Skeletal muscle tissue (tissue), 4 donors: ENCODE measurements around the gene PPP1R3F. TPM values are rescaled to one million over a fixed set of nuclear protein-coding genes. Genes with fewer than 3 reads are reported as not detected.
A peak's percentile ranks its signal among the peaks of the same experiment; 100 is the strongest.
"Not testable (repeated sequence)": the region's sequence is repeated elsewhere in the genome, so short reads cannot be mapped to it uniquely, and the experiment has no call there.

Experiments used
- H3K27ac ChIP-seq: one replicate; pipeline ENCODE4 v1.7.0; 2013; ENCODE audit warnings: mild to moderate bottlenecking, low read depth, low read length, inconsistent platforms
- H3K27me3 ChIP-seq, 3 donors: one replicate each; pipeline ENCODE4 v1.7.0; 2013; ENCODE audit warnings: low read length in 3 of 3; ENCODE audit not compliant: control insufficient read depth in 3 of 3, insufficient read depth in 3 of 3
- H3K36me3 ChIP-seq, 3 donors: one replicate each; pipeline ENCODE4 v1.7.0; 2013; ENCODE audit warnings: low read length in 3 of 3; ENCODE audit not compliant: control insufficient read depth in 3 of 3, insufficient read depth in 3 of 3
- H3K4me1 ChIP-seq, 3 donors: one replicate each; pipeline ENCODE4 v1.7.0; 2013; ENCODE audit warnings: low read length in 3 of 3, mild to moderate bottlenecking in 3 of 3; ENCODE audit not compliant: control insufficient read depth in 3 of 3, insufficient read depth in 3 of 3
- H3K4me3 ChIP-seq, 3 donors: one replicate each; pipeline ENCODE4 v1.7.0; 2013; ENCODE audit warnings: low read length in 3 of 3
- H3K9ac ChIP-seq, 3 donors: one replicate each; pipeline ENCODE4 v1.7.0; 2013; ENCODE audit warnings: low read length in 3 of 3, mild to moderate bottlenecking in 3 of 3, moderate library complexity in 2 of 3, low read depth in 1 of 3
- H3K9me3 ChIP-seq, 3 donors: one replicate each; pipeline ENCODE4 v1.7.0; 2013; ENCODE audit warnings: low read length in 3 of 3; ENCODE audit not compliant: control insufficient read depth in 3 of 3
- total RNA-seq: library from RNA; depleted of rRNA; stranded (reverse); fragments of >200 nt; gene quantifications from one replicate; pipeline ENCODE4 v1.2.3, GENCODE V29; 2014
- donor health status: Osteomylitis.

PPP1R3F gene
- total RNA-seq, 1 donor from 2014 or later = 6.8 TPM

DNA sequence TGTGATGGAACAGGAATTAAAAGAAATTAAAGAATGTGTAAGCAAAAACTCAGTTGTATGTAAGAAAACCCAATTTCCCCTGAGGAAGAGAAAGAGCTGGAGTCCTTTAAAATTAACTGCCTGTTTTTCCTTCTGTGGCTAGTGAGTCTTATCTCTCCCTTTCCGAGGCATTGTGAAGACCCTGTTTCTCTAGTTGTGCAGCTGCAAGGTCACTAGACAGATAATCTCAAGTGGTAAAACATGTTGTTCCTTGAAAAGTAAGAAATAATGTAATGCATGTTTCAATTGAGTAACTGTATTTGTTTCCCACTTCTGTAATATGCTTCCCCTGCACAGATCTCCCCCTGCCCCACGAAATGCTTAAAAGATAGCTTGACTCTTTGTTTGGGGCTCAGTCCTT is 38.2 kb downstream of the PPP1R3F start:
- H3K9me3 ChIP-seq = not testable (repeated sequence)

DNA sequence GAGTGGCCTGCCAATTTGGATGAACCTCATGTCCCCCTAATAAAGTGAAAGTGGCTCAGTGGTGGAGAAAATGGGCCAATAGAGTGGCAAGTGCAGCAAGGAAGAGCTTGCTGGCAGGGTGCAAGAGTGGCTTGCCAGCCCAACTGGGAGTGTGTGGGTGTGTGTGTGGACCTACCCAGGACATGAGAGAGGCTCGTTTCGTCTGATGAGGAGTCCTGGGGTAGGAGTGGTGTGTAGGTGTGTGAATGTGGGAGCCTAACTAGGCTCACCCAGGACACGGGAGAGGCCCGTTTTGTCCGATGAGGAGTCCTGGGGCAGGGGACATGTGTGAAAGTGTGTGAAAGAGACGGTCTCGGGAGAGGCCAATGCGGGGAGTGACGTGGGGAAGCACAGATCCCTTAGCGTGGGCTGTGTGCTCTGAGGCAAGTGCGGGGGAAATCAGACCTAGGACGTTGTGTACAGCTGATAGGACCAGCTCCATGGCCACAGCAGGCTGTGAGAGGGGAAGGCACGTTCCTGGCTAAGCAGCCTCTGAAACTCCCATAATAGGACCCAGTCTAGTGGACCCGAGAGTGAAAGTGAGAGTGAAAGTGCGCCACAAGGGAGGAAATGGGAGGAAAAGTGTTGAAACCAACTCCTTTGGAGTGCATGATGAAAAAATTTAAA is 39.1 kb downstream of the PPP1R3F start:
- H3K4me1 ChIP-seq = peaks cover 2 to 7% (median 3%) of the 10 kb centered on the region in 3 donors
- no peaks in the 10 kb centered on the region for H3K36me3 ChIP-seq
- H3K9ac ChIP-seq = peak overlapping the region; percentile 24 to 74 (median 57)
- H3K4me3 ChIP-seq = peak overlapping the region; percentile 63 to 71 (median 70)
- H3K9me3 ChIP-seq = no peaks in the 10 kb centered on the region
- no peak overlapping the region for H3K27ac ChIP-seq
- H3K27me3 ChIP-seq = no peaks in the 10 kb centered on the region

More for the DNA sequence above, 38.2 kb downstream of the PPP1R3F start:
- not testable (repeated sequence) for H3K9ac ChIP-seq, H3K4me1 ChIP-seq, H3K27me3 ChIP-seq, H3K27ac ChIP-seq, H3K4me3 ChIP-seq, H3K36me3 ChIP-seq

DNA sequence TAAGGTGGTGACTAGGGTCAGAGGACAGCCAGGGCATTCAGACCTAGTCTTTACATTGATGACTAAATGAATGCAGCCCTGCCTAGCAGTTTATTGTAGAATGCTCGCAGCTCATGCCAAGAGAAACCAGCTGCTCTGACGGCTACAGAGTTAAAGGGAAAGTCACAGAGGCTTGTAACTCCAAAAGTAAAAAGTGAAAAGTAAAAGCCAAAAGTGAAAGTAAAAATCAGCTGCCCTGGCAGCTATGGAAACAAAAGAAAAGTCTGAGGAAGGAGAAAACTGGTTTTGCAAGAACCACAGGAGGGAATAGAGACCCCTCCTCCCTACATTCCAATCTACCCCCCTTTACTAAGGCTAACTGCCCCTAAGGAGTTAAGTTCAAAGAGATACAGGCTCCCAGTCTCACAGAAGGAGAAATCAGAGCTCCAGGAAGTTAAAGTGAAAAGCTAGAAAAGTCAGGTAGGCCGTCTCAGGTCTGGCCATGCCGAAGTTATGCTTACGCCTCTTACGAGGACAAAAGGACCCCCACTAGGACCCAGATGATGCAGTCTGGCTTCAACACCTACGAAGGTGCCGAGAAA is 39.9 kb downstream of the PPP1R3F start:
- H3K27ac ChIP-seq = peak overlapping the region; percentile 19
- peak overlapping the region in 2 of 3 donors; percentile 62 to 74 for H3K9ac ChIP-seq
- no peaks in the 10 kb centered on the region for H3K9me3 ChIP-seq
- H3K36me3 ChIP-seq = no peaks in the 10 kb centered on the region
- H3K27me3 ChIP-seq = no peaks in the 10 kb centered on the region
- H3K4me3 ChIP-seq = peak overlapping the region; percentile 63 to 71 (median 70)
- peaks cover 2 to 7% (median 3%) of the 10 kb centered on the region in 3 donors for H3K4me1 ChIP-seq

DNA sequence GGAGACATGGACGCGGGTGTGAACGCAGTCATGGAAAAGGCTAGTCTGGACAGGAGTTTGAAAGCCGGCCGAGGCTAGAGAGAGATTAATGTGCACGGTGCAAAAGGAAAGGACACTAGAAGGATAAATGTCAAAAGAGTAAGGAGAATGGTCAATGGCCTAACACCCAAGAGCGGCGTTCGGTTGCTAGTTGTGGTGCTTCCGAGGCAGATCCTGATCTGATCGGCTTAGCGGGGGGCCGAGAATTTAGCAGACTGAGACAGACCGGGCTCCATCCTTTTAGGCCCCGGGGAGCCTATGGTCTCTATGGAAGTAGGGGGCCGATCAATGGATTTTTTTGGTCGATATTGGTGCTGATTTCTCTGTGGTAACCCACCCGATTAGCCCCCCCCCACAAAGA is 40.8 kb downstream of the PPP1R3F start:
- no peak overlapping the region for H3K27ac ChIP-seq
- H3K9me3 ChIP-seq = no peaks in the 10 kb centered on the region
- H3K4me3 ChIP-seq = peak overlapping the region in 2 of 3 donors; percentile 63 to 70
- no peaks in the 10 kb centered on the region for H3K27me3 ChIP-seq
- H3K4me1 ChIP-seq = peaks cover 2 to 7% (median 3%) of the 10 kb centered on the region in 3 donors
- peak overlapping the region in 1 of 3 donors; percentile 74 for H3K9ac ChIP-seq
- no peaks in the 10 kb centered on the region for H3K36me3 ChIP-seq

DNA sequence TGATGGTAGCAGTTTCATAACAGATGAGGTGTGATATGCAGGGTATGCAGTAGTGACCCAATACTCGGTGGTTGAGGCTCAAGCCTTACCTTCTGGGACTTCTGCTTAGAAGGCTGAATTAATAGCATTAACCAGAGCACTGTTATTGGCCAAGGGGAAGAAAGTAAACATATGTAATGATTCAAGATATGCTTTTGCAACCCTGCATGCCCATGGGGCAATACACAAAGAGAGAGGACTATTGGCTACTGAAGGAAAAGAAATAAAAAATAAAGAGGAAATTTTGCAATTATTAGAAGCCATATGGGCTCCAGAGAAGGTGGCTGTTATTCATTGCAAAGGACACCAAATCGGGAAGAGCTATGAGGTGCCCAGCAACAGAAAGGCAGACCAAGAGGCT is 42.6 kb downstream of the PPP1R3F start:
- H3K27me3 ChIP-seq = no peaks in the 10 kb centered on the region
- H3K4me3 ChIP-seq = no peak overlapping the region
- no peaks in the 10 kb centered on the region for H3K9me3 ChIP-seq
- H3K27ac ChIP-seq = no peak overlapping the region
- peaks cover 2 to 7% (median 3%) of the 10 kb centered on the region in 3 donors for H3K4me1 ChIP-seq
- H3K36me3 ChIP-seq = no peaks in the 10 kb centered on the region
- no peak overlapping the region for H3K9ac ChIP-seq

DNA sequence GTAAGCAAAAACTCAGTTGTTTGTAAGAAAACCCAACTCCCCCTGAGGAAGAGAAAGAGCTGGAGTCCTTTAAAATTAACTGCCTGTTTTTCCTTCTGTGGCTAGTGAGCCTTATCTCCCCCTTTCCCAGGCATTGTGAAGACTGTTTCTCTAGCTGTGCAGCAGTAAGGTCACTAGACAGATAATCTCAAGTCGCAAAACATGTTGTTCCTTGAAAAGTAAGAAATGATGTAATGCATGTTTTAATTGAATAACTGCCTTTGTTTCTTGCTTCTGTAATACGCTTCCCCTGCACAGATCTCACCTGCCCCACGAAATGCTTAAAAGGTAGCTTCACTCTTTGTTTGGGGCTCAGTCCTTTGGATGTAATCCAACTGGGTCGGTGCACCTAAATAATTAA is 46.5 kb downstream of the PPP1R3F start:
- H3K4me1 ChIP-seq = no peaks in the 10 kb centered on the region
- H3K27me3 ChIP-seq = no peaks in the 10 kb centered on the region
- H3K27ac ChIP-seq = no peak overlapping the region
- H3K36me3 ChIP-seq = no peaks in the 10 kb centered on the region
- H3K9me3 ChIP-seq = no peaks in the 10 kb centered on the region
- H3K9ac ChIP-seq = no peak overlapping the region
- H3K4me3 ChIP-seq = no peak overlapping the region

DNA sequence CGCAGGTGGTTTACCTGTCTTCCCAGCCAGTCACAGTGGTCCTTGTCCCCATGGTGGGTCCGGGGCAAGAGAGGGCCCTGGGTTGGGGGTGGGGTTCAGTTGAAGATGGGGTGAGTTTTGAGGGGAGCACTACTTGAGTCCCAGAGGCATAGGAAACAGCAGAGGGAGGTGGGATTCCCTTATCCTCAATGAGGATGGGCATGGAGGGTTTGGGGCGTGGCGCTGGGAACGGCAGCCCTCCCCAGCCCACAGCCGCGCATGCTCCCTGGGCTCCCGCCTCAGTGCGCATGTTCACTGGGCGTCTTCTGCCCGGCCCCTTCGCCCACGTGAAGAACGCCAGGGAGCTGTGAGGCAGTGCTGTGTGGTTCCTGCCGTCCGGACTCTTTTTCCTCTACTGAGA is 52.1 kb downstream of the PPP1R3F start, which contains the start of gene GAGE12J:
Gene GAGE12J, plus strand, starts transcription at position 301 of the 400 bp plus-strand sequence. CDS start 1,157 bp downstream, outside the sequence.
- not testable (repeated sequence) for H3K27me3 ChIP-seq, H3K4me1 ChIP-seq, H3K4me3 ChIP-seq, H3K9me3 ChIP-seq, H3K9ac ChIP-seq, H3K27ac ChIP-seq, H3K36me3 ChIP-seq

DNA sequence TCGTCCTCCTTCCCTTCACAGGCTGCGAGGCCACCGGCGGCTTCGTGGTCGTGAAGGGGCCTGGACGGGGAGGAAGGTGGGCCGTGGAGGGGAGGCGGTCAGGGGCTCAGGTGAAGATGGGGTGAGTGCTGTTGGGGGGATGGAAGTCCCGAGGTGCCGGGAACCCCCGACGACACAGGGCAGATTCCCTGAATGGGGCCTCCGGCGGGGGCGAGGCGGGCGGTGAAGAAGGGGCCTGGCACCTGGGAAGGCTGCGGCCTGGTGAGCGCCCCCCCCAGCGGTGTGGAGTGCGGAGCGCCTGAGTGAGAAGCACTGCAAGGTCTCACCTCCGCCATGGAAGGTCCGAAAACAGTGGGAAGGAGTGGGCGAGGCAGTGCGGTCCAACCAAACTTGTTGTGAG is 52.7 kb downstream of the PPP1R3F start:
- H3K9me3 ChIP-seq, H3K27me3 ChIP-seq, H3K9ac ChIP-seq, H3K4me3 ChIP-seq, H3K27ac ChIP-seq, H3K36me3 ChIP-seq, H3K4me1 ChIP-seq: not testable (repeated sequence)

DNA sequence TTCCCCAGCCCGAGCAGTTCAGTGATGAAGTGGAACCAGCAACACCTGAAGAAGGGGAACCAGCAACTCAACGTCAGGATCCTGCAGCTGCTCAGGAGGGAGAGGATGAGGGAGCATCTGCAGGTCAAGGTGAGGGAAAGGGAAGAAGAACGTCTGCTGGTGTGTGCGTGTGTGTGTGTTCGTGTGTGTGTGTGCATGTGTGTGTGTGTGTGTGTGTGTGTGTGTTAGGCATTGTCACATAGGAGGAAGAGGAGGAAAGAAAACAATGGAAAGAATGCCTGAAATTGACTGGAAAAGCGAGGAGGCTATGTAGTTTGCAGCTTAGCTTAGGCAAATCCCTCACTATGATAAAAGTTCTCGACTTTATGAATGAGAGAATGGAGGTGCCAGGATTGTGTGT is 54.1 kb downstream of the PPP1R3F start:
- H3K36me3 ChIP-seq, H3K9me3 ChIP-seq, H3K9ac ChIP-seq: not testable (repeated sequence)

DNA sequence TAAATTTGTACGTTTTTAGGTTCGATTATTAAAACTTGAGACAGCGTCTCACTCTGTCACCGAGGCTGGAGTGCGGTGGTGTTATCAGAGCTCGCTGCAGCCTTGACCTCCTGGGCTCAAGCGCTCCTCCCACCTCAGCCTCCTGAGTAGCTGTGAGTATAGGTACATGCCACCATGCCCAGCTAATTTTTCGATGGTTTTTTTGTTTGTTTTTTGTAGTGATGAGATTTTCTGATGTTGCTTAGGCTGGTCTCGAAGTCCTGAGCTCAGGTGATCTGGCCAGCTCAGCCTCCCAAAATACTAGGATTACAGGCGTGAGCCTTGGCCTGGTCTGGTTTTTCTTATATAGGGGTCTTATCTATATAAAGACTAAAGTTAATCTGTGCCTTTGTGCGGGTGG is 60.8 kb downstream of the PPP1R3F start:
- H3K27me3 ChIP-seq, H3K4me3 ChIP-seq, H3K9ac ChIP-seq, H3K27ac ChIP-seq, H3K9me3 ChIP-seq, H3K4me1 ChIP-seq, H3K36me3 ChIP-seq: not testable (repeated sequence)

More for the DNA sequence above, 54.1 kb downstream of the PPP1R3F start:
- not testable (repeated sequence) for H3K27me3 ChIP-seq, H3K27ac ChIP-seq, H3K4me1 ChIP-seq, H3K4me3 ChIP-seq
